Measurements from ENCODE around the gene ACBD6.

- TF ChIP-seq CTCF (IDR thresholded peaks at IDR 0.05): no peak
- no peak for TF ChIP-seq POLR2AphosphoS5 (IDR thresholded peaks at IDR 0.05)
- no peak for TF ChIP-seq POLR2A (IDR thresholded peaks at IDR 0.05; ENCODE audit: low read depth)
- no peak for TF ChIP-seq EP300 (IDR thresholded peaks at IDR 0.05)
These were observed 117.9 kb downstream of the ACBD6 start for GRCh38 chr1:180384286-180385005.
